DOHH2 (cell line): ENCODE measurements around the gene MYO5C.

Experiments used
- H3F3A ChIP-seq: fragments of 200-600 bp; sonication (generic), shearing (Covaris generic); 2 replicates; pipeline ENCODE4 v1.6.0; 2016; ENCODE audit warnings: antibody characterized with exemption, mild to moderate bottlenecking; ENCODE audit not compliant: control insufficient read depth, insufficient read depth
- H3K27ac ChIP-seq: fragments of 200-600 bp; sonication (generic); 2 replicates; pipeline ENCODE4 v1.5.1; 2014; ENCODE audit warnings: low read depth, mild to moderate bottlenecking, low read length, moderate library complexity
- H3K27me3 ChIP-seq: fragments of 200-600 bp; sonication (generic); 2 replicates; pipeline ENCODE4 v1.6.1; 2014; ENCODE audit warnings: mild to moderate bottlenecking, low read length, mixed read lengths; ENCODE audit not compliant: control insufficient read depth
- H3K36me3 ChIP-seq: fragments of 200-600 bp; sonication (generic); 2 replicates; pipeline ENCODE4 v1.6.1; 2014; ENCODE audit warnings: mild to moderate bottlenecking, low read length, moderate library complexity, mixed read lengths; ENCODE audit not compliant: control insufficient read depth
- H3K4me1 ChIP-seq: fragments of 200-600 bp; sonication (generic); 2 replicates; pipeline ENCODE4 v1.6.1; 2014; ENCODE audit warnings: mild to moderate bottlenecking, low read length, mixed read lengths; ENCODE audit not compliant: control insufficient read depth
- H3K4me2 ChIP-seq: fragments of 200-600 bp; sonication (generic); 2 replicates; pipeline ENCODE4 v1.6.0; 2014; ENCODE audit warnings: mild to moderate bottlenecking, low read length, moderate library complexity
- H3K4me3 ChIP-seq: fragments of 200-600 bp; sonication (generic); 2 replicates; pipeline ENCODE4 v1.5.1; 2014; ENCODE audit warnings: mild to moderate bottlenecking, low read length, mixed read lengths
- H3K79me2 ChIP-seq: fragments of 200-600 bp; sonication (generic); 2 replicates; pipeline ENCODE4 v1.6.1; 2014; ENCODE audit warnings: mild to moderate bottlenecking, low read length, mixed read lengths; ENCODE audit not compliant: control insufficient read depth
- H3K9me2 ChIP-seq: fragments of 200-600 bp; sonication (generic); replicated peaks from 2 replicates; pipeline ENCODE4 v1.6.1; 2014; ENCODE audit warnings: mild to moderate bottlenecking, low read length, mixed read lengths; ENCODE audit not compliant: control insufficient read depth
- H3K9me3 ChIP-seq: fragments of 200-600 bp; sonication (generic); 2 replicates; pipeline ENCODE4 v1.6.1; 2014; ENCODE audit warnings: antibody characterized with exemption, low read length, mixed read lengths; ENCODE audit not compliant: control insufficient read depth, insufficient read depth
- H4K20me1 ChIP-seq: fragments of 200-600 bp; sonication (generic); 2 replicates; pipeline ENCODE4 v1.6.0; 2014; ENCODE audit warnings: low read depth, mild to moderate bottlenecking, antibody characterized with exemption, low read length, moderate library complexity; ENCODE audit not compliant: control insufficient read depth, insufficient read depth
- EZH2phosphoT487 ChIP-seq: fragments of 200-600 bp; sonication (generic); IDR thresholded peaks from 2 replicates; pipeline ENCODE4 v1.6.1; 2017; ENCODE audit warnings: borderline replicate concordance, mild to moderate bottlenecking, antibody characterized with exemption, low read length, moderate library complexity, mixed read lengths
- TF ChIP-seq, protein P1 (sequence below): fragments of 200-600 bp; sonication (generic); IDR thresholded peaks from one replicate; pipeline ENCODE4 v1.5.1; 2014; ENCODE audit warnings: antibody characterized with exemption, mild to moderate bottlenecking, low read depth, low read length; ENCODE audit not compliant: poor library complexity, severe bottlenecking

Gene MYO5C

DNA sequence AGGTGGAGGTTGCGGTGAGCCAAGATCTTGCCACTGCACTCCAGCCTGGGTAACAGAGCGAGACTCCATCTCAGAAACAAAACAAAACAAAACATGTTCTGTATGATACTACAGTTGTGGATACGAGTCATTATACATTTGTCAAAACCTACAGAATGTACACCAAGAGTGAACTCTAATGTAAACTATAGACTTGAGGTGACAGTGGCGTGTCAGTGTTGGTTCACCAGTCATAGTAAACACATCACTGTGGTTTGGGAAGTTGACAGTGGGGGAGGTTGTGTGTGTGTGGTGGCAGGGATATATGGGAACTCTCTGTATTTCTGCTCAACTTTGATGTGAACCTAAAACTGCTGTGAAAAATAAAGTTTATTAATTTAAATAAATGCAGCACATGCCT is 71.4 kb downstream of the MYO5C start:
- Histone ChIP-seq H3K79me2 (peaks cover 35% of the 10 kb centered on the region), H3K27ac (peak overlapping the region; percentile 87), H3K9me2 (no peaks in the 10 kb centered on the region), H3K4me3 (peak overlapping the region; percentile 92), H3K9me3 (no peaks in the 10 kb centered on the region), H4K20me1 (no peaks in the 10 kb centered on the region), H3K27me3 (no peaks in the 10 kb centered on the region), H3F3A (peaks cover 44% of the 10 kb centered on the region), H3K4me1 (peaks cover 81% of the 10 kb centered on the region), H3K36me3 (peaks cover 26% of the 10 kb centered on the region), H3K4me2 (peak overlapping the region; percentile 92)
- TF ChIP-seq, protein P1, sequence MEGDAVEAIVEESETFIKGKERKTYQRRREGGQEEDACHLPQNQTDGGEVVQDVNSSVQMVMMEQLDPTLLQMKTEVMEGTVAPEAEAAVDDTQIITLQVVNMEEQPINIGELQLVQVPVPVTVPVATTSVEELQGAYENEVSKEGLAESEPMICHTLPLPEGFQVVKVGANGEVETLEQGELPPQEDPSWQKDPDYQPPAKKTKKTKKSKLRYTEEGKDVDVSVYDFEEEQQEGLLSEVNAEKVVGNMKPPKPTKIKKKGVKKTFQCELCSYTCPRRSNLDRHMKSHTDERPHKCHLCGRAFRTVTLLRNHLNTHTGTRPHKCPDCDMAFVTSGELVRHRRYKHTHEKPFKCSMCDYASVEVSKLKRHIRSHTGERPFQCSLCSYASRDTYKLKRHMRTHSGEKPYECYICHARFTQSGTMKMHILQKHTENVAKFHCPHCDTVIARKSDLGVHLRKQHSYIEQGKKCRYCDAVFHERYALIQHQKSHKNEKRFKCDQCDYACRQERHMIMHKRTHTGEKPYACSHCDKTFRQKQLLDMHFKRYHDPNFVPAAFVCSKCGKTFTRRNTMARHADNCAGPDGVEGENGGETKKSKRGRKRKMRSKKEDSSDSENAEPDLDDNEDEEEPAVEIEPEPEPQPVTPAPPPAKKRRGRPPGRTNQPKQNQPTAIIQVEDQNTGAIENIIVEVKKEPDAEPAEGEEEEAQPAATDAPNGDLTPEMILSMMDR: no peak

DNA sequence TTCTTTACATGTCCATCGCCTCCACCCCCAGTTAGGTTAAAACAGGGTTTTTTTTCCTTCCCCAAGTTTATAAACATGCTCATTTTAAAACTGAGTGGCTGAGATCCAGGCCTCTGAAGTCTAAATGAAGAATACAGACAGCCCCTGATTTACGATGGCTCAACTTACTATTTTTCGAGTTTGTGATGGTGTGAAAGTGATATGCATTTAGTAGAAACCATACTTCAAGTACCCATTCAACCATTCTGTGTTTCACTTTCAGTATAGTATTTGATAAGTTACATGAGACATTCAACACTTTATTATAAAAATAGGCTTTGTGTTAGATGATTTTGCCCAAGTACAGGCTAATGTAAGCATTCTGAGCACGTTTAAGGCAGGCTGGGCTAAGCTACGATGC is 73.9 kb downstream of the MYO5C start:
- no peaks in the 10 kb centered on the region for H3K27me3 ChIP-seq
- H3K9me2 ChIP-seq: no peaks in the 10 kb centered on the region
- H3K9me3 ChIP-seq: no peaks in the 10 kb centered on the region
- H3K36me3 ChIP-seq: peaks cover 26% of the 10 kb centered on the region
- H3K27ac ChIP-seq: peak overlapping the region; percentile 87
- no peaks in the 10 kb centered on the region for H4K20me1 ChIP-seq
- no peak for TF ChIP-seq EZH2phosphoT487
- TF ChIP-seq, protein P1: no peak
- H3F3A ChIP-seq: peaks cover 35% of the 10 kb centered on the region
- peaks cover 84% of the 10 kb centered on the region for H3K4me1 ChIP-seq
- H3K4me2 ChIP-seq: peak overlapping the region; percentile 92
- peak overlapping the region; percentile 92 for H3K4me3 ChIP-seq
- peaks cover 35% of the 10 kb centered on the region for H3K79me2 ChIP-seq

DNA sequence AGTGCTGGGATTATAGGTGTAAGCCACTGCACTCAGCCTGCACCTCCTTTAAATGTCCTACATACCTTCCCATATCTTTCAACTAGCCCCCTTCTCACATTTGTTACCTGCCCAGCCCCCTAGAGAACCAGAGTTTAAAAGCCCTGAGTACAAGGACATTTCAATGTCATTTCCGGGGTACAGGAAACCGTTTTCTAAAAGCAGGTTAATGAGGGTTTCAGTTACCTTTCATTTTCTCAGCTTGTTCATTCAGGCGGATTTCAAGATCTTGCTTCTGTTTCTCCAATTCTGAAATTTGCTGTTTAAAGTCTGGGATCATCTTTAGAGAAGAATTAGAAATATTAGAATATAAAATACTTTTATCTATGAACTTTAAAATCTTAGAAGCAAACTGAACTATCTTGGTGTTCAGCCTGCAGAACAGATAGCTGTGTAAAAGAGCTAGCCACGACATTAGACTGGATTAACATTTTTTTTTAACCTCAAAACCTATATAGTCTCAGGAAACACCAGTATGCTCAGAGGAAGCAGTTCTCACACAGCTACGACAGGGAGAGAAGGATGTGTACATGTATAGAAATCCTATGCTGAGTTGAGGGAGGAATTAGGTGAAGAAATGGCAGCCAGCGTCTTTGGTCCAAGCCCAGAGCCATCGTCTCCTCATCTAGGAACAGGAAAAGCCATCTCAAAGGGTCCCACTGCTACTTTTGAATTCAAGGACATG is 74.5 kb downstream of the MYO5C start:
- TF ChIP-seq, protein P1: no peak
- TF ChIP-seq EZH2phosphoT487: no peak
- Histone ChIP-seq H3K79me2 (peaks cover 35% of the 10 kb centered on the region), H3F3A (peaks cover 29% of the 10 kb centered on the region), H3K9me2 (no peaks in the 10 kb centered on the region), H3K4me3 (peak overlapping the region; percentile 92), H3K9me3 (no peaks in the 10 kb centered on the region), H3K4me1 (peaks cover 79% of the 10 kb centered on the region), H3K36me3 (peaks cover 26% of the 10 kb centered on the region), H3K27ac (peak overlapping the region; percentile 87), H3K4me2 (peak overlapping the region; percentile 92), H4K20me1 (no peaks in the 10 kb centered on the region), H3K27me3 (no peaks in the 10 kb centered on the region)
